AG04450 (cell line): ENCODE results near the gene GFPT2. TPM values are rescaled to one million over a fixed set of nuclear protein-coding genes. Genes with fewer than 3 reads are reported as not detected.

Experiments used
- CTCF ChIA-PET: fragments of 300-600, 350-600 bp; formaldehyde crosslinking; extraction: SDS; loops from one replicate; lab custom pipeline; 2022; ENCODE audit warnings: antibody characterized with exemption, inconsistent platforms; lab: Charles Lee
- POLR2A ChIA-PET: fragments of 350-600 bp; formaldehyde crosslinking; extraction: SDS; loops from one replicate; lab custom pipeline; 2021; ENCODE audit warnings: antibody characterized with exemption, inconsistent platforms; lab: Yijun Ruan, JAX
- DNase-seq: peaks from one replicate; pipeline ENCODE4 v3.0.0-alpha.2; 2011; ENCODE audit warnings: low read depth, low spot score
- H3K27ac ChIP-seq: one replicate; pipeline ENCODE4 v1.5.1; 2012; ENCODE audit warnings: low read depth, low read length, control low read depth
- H3K27me3 ChIP-seq: one replicate; pipeline ENCODE4 v1.6.0; 2012; ENCODE audit warnings: low read length; ENCODE audit not compliant: control insufficient read depth, insufficient read depth
- H3K4me3 ChIP-seq: 2 replicates; pipeline ENCODE4 v1.5.1; 2011; ENCODE audit warnings: mild to moderate bottlenecking, low read depth, low read length, control low read depth
- H3K9me3 ChIP-seq: 2 replicates; pipeline ENCODE4 v1.5.1; 2012; ENCODE audit warnings: low read length; ENCODE audit not compliant: control insufficient read depth, insufficient read depth
- CTCF ChIP-seq: IDR thresholded peaks from 2 replicates; pipeline ENCODE4 v1.5.1; 2011; ENCODE audit warnings: low read depth, low read length, control low read depth, inconsistent platforms
- polyA plus RNA-seq: library from polyadenylated mRNA; depleted of rRNA; stranded (reverse); fragments of >200 nt; gene quantifications from 2 replicates; pipeline ENCODE4 v1.2.3, GENCODE V29; 2011

GFPT2 gene
- polyA plus RNA-seq, 1 experiment: 15.1 TPM

GRCh38 chr5:180381851-180382480, 28.8 kb upstream of the GFPT2 start:
- no peaks in the 10 kb centered on the region; the same call in 1 of the 2 replicates for H3K9me3 ChIP-seq
- ChIA-PET CTCF (no interaction called here), POLR2A (no interaction called here)
- H3K27me3 ChIP-seq: peaks cover 5% of the 10 kb centered on the region
- no peak for TF ChIP-seq CTCF
- DNase-seq: no peak
- no peak overlapping the region for H3K27ac ChIP-seq
- no peak overlapping the region for H3K4me3 ChIP-seq

GRCh38 chr5:180381428-180381827, 28.3 kb upstream of the GFPT2 start:
- H3K27ac ChIP-seq: no peak overlapping the region
- TF ChIP-seq CTCF: no peak
- POLR2A ChIA-PET: no interaction called here
- no peaks in the 10 kb centered on the region; the same call in 1 of the 2 replicates for H3K9me3 ChIP-seq
- DNase-seq: no peak
- no peak overlapping the region for H3K4me3 ChIP-seq
- peaks cover 5% of the 10 kb centered on the region for H3K27me3 ChIP-seq
- CTCF ChIA-PET: no interaction called here

- peaks cover 5% of the 10 kb centered on the region for H3K27me3 ChIP-seq
- no peak for DNase-seq
- POLR2A ChIA-PET: no interaction called here
- CTCF ChIA-PET: no interaction called here
- H3K4me3 ChIP-seq: no peak overlapping the region
- TF ChIP-seq CTCF: no peak
- H3K9me3 ChIP-seq: no peaks in the 10 kb centered on the region; the same call in 1 of the 2 replicates
- no peak overlapping the region for H3K27ac ChIP-seq
These were observed 27.7 kb upstream of the GFPT2 start for GRCh38 chr5:180380856-180381255.

GRCh38 chr5:180380441-180380840, 27.3 kb upstream of the GFPT2 start:
- CTCF ChIA-PET: no interaction called here
- Histone ChIP-seq H3K9me3 (no peaks in the 10 kb centered on the region; the same call in 1 of the 2 replicates), H3K4me3 (no peak overlapping the region), H3K27me3 (peaks cover 6% of the 10 kb centered on the region), H3K27ac (no peak overlapping the region)
- POLR2A ChIA-PET: no interaction called here
- DNase-seq: no peak
- no peak for TF ChIP-seq CTCF

- POLR2A ChIA-PET: no interaction called here
- no peak for DNase-seq
- no peak overlapping the region for H3K27ac ChIP-seq
- H3K4me3 ChIP-seq: no peak overlapping the region
- CTCF ChIA-PET: interaction anchor here (2.2 kb wide), 1 partner anchor 91 kb away, joined by 5 read pairs; no protein-coding TSS in a partner anchor
- H3K27me3 ChIP-seq: peaks cover 8% of the 10 kb centered on the region
- TF ChIP-seq CTCF: no peak
- H3K9me3 ChIP-seq: no peaks in the 10 kb centered on the region; the same call in 1 of the 2 replicates
These were observed 26.4 kb upstream of the GFPT2 start for GRCh38 chr5:180379355-180380070.
